HG02623 (cell line): ENCODE data around the gene RPL18A.
"Not testable (repeated sequence)": the region's sequence is repeated elsewhere in the genome, so short reads cannot be mapped to it uniquely, and the experiment has no call there.

Experiments
- ATAC-seq: cut with Tn5 transposase; IDR thresholded peaks from one replicate; pipeline ENCODE4 v1.9.1; 2021; ENCODE audit warnings: moderate library complexity; ENCODE audit not compliant: unreplicated experiment

Gene RPL18A

GRCh38 chr19:17866312-17866963, 6.7 kb downstream of the RPL18A start:
- no peak for ATAC-seq

- no peak for ATAC-seq
Observed at GRCh38 chr19:17866964-17867486, 7.3 kb downstream of the RPL18A start.

GRCh38 chr19:17868669-17869068, 9.0 kb downstream of the RPL18A start:
- ATAC-seq: no peak

GRCh38 chr19:17869114-17869608, 9.5 kb downstream of the RPL18A start:
- ATAC-seq: no peak

- no peak for ATAC-seq
Observed at GRCh38 chr19:17871032-17871877, 11.5 kb downstream of the RPL18A start.

GRCh38 chr19:17871878-17872250, 12.2 kb downstream of the RPL18A start, which contains the start of gene SLC5A5:
TSS of gene SLC5A5 (plus strand) at chr19:17871945. CDS start at chr19:17872320, 375 bp downstream.
- ATAC-seq: no peak

- ATAC-seq: no peak
Observed at GRCh38 chr19:17872251-17873001, 12.7 kb downstream of the RPL18A start.

- ATAC-seq: no peak
Observed at GRCh38 chr19:17873786-17874757, 14.4 kb downstream of the RPL18A start.

GRCh38 chr19:17874758-17875135, 15.0 kb downstream of the RPL18A start:
- no peak for ATAC-seq

- no peak for ATAC-seq
Observed at GRCh38 chr19:17877696-17878095, 18.0 kb downstream of the RPL18A start.

GRCh38 chr19:17879466-17879865, 19.8 kb downstream of the RPL18A start:
- no peak for ATAC-seq

- no peak for ATAC-seq
Observed at GRCh38 chr19:17881701-17882100, 22.0 kb downstream of the RPL18A start.

- ATAC-seq: no peak
Observed at GRCh38 chr19:17883627-17884410, 24.1 kb downstream of the RPL18A start.

GRCh38 chr19:17886515-17886914, 26.8 kb downstream of the RPL18A start:
- no peak for ATAC-seq

GRCh38 chr19:17887221-17887620, 27.5 kb downstream of the RPL18A start:
- ATAC-seq: not testable (repeated sequence)

GRCh38 chr19:17888260-17888659, 28.6 kb downstream of the RPL18A start:
- no peak for ATAC-seq

GRCh38 chr19:17889609-17890214, 30.0 kb downstream of the RPL18A start:
- ATAC-seq: no peak

- no peak for ATAC-seq
Observed at GRCh38 chr19:17893766-17894165, 34.1 kb downstream of the RPL18A start.

GRCh38 chr19:17902701-17903100, 43.0 kb downstream of the RPL18A start:
- no peak for ATAC-seq
